HL-60 (cell line): Measurements from ENCODE around the gene DECR2.

Experiments used
- DNase-seq, 2 experiments: peaks; one replicate each; pipeline ENCODE4 v3.0.0-alpha.2; 2010 to 2020; ENCODE audit warnings: low read depth in 1 of 2, low spot score in 1 of 2
- H3K27ac ChIP-seq: fragments of 250-450 bp; sonication (Bioruptor Pico); replicated peaks from 2 replicates; pipeline ENCODE4 v1.5.1; 2020; ENCODE audit warnings: mild to moderate bottlenecking, moderate library complexity
- H3K27me3 ChIP-seq: fragments of 250-450 bp; sonication (Bioruptor Pico); 2 replicates; pipeline ENCODE4 v1.5.1; 2021; ENCODE audit warnings: mild to moderate bottlenecking, moderate library complexity; ENCODE audit not compliant: insufficient read depth, poor library complexity, severe bottlenecking
- H3K4me3 ChIP-seq: replicated peaks from 2 replicates; pipeline ENCODE4 v1.5.1; 2011; ENCODE audit warnings: mild to moderate bottlenecking, control low read depth, low read length; ENCODE audit not compliant: insufficient read depth
- CTCF ChIP-seq: IDR thresholded peaks from one replicate; pipeline ENCODE4 v1.5.1; 2011; ENCODE audit warnings: low read length, control low read depth, inconsistent platforms; ENCODE audit not compliant: insufficient read depth
- GABPA ChIP-seq: IDR thresholded peaks from 2 replicates; pipeline ENCODE4 v1.6.1; 2012; ENCODE audit warnings: low read depth
- POLR2AphosphoS5 ChIP-seq: IDR thresholded peaks from 2 replicates; pipeline ENCODE4 v1.6.1; 2012; ENCODE audit warnings: low read depth
- REST ChIP-seq: IDR thresholded peaks from 2 replicates; pipeline ENCODE4 v1.6.1; 2012; ENCODE audit warnings: low read depth; ENCODE audit not compliant: insufficient replicate concordance
- SPI1 ChIP-seq: IDR thresholded peaks from 2 replicates; pipeline ENCODE4 v1.6.1; 2012; ENCODE audit warnings: low read depth, mild to moderate bottlenecking, borderline replicate concordance

DECR2 gene

GRCh38 chr16:397736-398332 is 3.9 kb upstream of the DECR2 start:
- H3K27ac ChIP-seq: peak overlapping the region; percentile 25; the same call in 1 of the 2 replicates
- H3K27me3 ChIP-seq: no peaks in the 10 kb centered on the region
- H3K4me3 ChIP-seq: peak overlapping the region; percentile 8
- TF ChIP-seq REST: no peak
- no peak; the same call in 1 of the 2 replicates for TF ChIP-seq SPI1
- TF ChIP-seq CTCF: peak; percentile 5
- DNase-seq: peak in 1 of 2 experiments; percentile 89

GRCh38 chr16:398561-399339 is 2.9 kb upstream of the DECR2 start:
- H3K27ac ChIP-seq: peak overlapping the region; percentile 98
- DNase-seq: no peak
- TF ChIP-seq SPI1 (no peak), POLR2AphosphoS5 (peak; percentile 36; the same call in 1 of the 2 replicates), GABPA (no peak), CTCF (no peak), REST (no peak)
- no peaks in the 10 kb centered on the region for H3K27me3 ChIP-seq
- no peak overlapping the region for H3K4me3 ChIP-seq

GRCh38 chr16:399340-400019 is 2.2 kb upstream of the DECR2 start:
- H3K4me3 ChIP-seq: peak overlapping the region; percentile 82; the same call in 1 of the 2 replicates
- no peak for DNase-seq
- no peaks in the 10 kb centered on the region for H3K27me3 ChIP-seq
- TF ChIP-seq CTCF (no peak), SPI1 (no peak), POLR2AphosphoS5 (no peak), REST (no peak), GABPA (no peak)
- peak overlapping the region; percentile 98 for H3K27ac ChIP-seq
